NCI-H1105 (cell line): ENCODE results near the gene PIN4.
A peak's percentile ranks its signal among the peaks of the same experiment; 100 is the strongest.
"Not testable (repeated sequence)": the region's sequence is repeated elsewhere in the genome, so short reads cannot be mapped to it uniquely, and the experiment has no call there.

ENCODE experiments used
- DNase-seq: peaks from one replicate; lab custom pipeline; 2025; lab: John Stamatoyannopoulos, UW

The PIN4 gene

DNA sequence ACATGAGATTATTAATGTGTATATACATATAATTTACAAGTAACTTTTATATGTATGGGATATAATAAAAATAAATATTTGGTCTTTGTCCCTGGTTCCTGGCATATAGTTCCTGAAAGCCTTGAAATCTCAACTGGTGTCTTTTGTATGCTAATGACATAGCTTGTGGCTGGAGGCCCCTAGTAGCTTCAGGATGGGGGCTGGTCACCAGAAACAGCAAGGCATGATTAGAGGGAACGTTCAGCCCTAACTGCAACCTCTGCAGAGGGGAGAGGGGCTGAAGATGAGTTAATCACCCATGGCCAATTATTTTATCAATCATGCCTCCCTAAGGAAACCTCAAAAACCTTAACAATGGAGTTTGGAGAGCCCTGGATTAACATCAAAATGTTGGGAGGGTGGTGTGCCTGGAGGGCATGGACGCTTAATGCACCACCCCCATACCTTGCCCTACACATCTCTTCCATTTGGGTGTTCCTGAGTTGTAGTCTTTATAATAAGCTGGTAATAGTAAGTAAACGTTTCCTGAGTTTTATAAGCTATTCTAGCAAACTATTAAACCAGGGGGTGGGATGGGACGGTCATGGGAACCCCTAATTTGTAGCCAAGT lies 21.3 kb downstream of the PIN4 start:
- no peak for DNase-seq

DNA sequence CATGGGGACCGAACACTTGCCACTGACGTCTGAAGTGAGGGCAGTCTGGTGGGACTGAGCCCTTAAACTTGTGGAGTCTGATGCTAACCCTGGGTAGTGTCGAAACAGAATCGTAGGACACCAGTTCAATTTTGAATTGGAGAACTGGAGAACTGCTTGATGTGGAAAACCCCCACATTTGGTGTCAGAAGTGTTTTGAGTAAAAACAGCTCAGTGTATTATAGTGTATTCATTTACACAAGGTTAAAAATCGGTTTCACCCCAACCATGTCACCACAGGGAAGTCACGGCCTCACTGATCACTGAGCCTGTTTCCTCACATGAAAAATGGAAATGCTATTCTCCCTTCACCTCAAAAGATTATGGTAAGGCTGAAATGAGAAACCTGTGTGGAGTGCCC lies 21.9 kb downstream of the PIN4 start:
- DNase-seq = no peak

DNA sequence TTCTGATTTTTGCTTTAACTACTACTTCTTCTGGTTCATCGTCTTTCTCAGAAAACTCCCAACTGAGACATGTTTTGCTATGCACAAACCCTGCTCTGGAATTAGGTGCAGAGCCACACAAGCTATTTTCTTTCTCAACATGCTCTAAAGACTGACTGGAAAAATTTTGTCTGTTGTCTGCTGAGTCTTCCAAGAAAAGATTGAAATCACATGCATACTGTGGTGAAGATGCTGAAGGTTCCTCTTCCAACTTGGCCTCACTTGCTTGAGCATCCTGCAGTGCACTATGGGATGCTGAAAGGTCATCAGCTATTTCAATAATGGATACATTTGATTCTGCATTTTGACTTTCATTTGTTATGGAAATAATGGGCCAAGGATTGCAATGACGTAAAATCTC lies 24.1 kb downstream of the PIN4 start:
- DNase-seq = no peak

DNA sequence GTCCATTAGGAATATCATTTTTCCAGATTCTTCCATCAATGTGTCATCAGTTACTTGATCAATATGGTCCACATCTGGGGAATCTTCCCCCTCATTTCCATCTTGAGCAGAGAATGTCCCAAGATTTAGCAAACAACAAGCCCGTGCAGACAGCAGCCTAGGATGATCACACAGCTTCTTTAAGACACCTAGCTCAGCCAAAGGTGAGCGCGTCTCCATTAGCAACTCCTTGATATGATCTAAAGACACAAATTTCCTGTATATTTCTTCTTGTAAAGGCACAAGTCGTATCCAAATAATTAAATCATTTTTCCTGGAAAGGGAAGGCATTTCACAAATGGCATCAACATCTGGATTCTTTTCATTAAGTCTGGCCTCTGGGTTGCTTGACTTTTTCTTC lies 25.8 kb downstream of the PIN4 start:
- DNase-seq = no peak

DNA sequence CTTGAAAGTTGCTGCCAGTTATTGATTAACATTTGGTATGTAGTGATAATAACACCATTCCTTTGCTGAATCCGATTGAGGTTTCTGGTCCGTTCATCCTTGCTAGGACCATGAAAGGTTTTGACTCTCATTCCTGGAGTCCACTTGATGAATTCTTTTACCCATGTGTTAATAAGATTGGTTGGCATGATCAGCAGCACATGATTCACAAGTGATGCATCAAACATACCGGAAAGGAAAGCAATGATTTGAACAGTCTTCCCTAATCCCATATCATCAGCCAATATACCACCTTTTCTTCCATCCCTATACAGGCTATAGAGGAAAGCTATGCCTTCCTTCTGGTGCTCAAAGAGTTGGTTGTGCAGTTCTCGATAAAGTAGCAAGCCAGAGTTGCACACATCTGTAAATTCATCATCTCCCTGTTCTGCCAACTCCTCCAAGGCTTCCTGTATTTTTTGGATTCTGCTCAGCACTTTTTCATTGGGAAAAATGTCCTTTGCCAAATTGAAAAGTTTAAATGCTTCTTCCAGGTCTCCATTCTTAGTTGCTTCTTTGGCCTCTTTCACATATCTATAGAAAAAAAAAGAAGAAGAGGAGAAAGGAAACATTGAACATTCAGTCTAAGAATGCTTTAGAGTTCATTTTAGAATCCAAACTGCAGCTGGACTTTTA lies 26.7 kb downstream of the PIN4 start:
- DNase-seq = no peak

DNA sequence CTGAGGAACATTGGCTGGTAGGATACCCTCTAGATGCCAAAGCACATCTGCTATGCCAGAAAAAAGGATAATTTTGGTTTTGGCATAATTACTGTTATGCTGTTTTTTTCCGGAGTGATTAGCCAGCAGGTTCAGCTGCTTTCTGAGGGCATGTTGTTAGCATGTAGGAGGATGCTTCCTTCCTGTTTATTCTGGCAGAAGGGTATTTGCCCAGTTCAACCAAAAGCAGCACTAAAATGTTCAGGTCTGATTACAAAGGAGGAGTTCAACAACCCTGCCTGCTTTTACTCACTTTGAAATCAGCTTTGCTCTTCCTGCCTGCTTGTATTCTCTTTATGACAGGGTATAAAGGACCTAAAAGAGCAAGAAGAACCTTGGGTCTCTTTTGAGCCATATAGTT lies 35.4 kb downstream of the PIN4 start:
- DNase-seq = no peak

DNA sequence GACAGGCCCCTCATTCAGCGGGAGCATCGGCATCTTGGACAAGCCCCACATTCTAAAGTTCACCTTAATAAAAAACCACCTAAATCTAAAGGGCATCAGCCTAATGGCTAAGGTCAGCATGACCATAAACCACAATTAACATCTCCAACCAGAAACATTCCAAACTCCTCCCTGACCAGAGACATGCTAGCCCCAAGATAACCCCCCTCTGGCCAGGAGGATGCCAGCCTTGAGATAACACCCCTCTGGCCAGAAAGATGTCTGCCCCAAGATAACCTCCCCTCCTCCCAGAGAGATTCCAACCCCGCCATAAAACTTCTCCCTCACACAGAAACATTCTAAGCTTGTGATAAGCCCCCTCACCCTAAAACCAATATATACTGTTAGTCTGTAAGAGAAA lies 38.8 kb downstream of the PIN4 start:
- not testable (repeated sequence) for DNase-seq

DNA sequence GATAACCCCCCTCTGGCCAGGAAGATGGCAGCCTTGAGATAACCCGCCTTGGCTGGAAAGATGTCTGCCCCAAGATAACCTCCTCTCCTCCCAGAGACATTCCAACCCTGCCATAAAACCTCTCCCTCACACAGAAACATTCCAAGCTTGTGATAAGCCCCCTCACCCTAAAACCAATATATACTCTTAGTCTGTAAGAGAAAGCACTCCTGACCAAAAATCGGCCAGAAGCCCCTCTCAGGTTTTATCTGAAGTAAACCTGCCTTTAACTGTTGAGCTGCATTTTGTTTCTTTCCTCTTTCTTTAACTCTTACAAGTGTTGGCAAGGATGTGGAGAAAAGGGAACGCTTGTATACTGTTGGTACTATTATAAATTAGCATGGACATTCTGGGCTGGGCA lies 48.7 kb downstream of the PIN4 start:
- DNase-seq = no peak

DNA sequence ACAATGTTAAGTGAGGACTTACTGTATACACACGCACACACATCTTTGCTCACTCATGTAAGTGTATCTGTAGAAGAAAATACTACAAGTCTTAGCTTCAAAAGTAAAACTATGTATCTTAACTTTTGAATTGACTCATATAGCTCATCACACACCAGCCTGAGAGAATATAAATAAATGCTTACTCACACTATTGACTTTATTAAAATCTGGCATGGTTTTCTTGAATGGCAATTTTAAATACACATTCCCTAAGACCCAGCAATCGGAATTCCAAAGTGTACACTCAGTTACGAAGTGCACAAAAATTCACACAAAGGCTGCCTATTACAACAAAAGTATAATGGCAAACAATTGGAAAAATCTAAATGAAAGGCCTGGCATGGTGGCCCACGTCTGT lies 55.3 kb downstream of the PIN4 start:
- DNase-seq = no peak

DNA sequence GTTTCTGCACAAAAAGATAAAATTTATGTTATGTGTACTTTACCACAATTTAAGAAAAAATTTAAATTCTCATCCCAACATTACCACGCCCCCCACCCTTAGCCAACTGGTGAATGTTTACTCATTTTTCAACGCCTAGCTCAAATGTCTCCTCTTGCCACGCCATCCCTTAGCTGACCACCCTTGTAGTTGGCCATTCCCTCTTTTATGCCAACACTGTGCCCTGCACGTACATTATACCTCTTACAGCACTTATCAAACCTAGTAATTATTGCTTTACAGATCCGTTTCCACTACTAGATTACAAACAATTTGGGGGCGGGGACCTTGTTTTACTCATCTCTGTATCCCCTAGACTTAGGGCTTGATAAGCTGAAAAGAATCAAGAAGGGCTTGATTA lies 56.6 kb downstream of the PIN4 start:
- DNase-seq = no peak

DNA sequence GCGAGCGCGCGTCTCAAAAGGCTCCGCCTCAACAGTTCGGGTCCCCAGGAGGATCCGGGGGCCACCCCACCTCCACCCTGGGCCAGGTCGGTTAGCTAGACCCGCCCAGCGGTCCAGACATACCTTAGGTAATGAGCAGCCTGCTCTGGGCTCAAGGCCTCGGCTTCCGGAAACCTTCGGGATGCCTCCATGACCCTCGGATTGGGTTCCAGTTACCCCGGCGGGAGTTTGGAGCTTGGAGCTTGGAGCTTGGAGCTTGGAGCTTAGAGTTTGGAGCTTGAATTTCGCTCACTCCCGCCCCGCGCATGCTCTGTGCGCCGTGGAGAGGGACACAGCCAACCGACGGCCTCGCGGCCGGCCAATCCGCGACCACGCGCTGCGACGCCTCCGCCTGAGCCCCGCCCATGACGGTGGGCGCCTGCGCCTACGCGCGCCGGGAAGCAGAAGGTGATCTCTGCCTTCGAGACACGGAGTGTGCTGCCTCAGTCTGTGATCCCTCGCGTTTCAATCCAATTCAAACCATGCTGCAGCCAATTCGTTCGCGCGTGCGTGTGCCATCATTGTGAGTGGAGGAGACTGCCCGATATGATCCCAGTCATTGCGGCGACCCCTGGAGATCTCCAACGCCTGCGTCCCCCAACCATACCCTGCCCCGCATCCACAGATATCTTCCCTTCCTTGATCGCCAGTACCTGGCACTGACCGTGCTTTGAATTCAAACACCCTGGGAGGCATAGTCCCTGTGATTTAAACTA lies 57.3 kb downstream of the PIN4 start, which contains the start of gene ERCC6L:
Gene ERCC6L (minus strand): TSS at position 307 of the 755 bp plus-strand sequence. CDS start 116 bp downstream, at position 191.
- DNase-seq = peak; percentile 55

DNA sequence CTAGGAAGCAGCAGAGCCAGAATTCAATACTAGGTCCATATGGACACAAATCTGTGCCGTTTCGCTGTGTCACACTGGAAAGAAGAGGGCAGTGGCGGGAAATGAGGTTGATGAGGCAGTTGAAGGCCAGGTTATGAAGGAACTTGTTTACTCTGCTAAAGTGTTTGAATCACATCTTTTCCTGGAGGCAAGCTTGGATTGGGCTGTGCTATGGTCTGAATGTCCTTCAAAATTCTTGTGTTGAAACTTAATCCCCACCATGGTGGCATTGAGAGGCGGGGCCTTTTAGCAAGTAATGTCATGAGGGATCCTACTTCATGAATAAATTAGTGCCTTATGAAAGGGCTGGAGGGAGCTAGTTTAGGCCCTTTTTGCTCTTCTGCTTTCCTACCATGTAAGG lies 59.4 kb downstream of the PIN4 start:
- DNase-seq = no peak

DNA sequence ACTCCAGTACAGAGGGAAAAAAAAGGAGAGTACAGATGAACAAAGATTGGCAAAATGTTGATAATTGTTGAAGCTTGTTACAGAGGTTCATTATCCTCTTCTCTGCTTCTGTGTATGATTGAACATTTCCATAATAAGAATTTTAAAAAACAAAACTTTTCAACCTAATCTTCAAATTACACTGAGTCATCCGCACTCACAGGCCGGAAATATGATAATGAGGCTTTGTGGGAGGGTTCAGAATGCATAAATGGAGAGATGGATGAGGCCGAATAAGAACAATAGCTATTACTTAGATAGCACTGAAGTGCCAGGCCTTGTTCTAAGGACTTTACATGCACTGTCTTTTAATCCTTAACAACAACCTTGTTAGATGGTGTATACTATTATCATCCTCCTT lies 61.9 kb downstream of the PIN4 start:
- no peak for DNase-seq

DNA sequence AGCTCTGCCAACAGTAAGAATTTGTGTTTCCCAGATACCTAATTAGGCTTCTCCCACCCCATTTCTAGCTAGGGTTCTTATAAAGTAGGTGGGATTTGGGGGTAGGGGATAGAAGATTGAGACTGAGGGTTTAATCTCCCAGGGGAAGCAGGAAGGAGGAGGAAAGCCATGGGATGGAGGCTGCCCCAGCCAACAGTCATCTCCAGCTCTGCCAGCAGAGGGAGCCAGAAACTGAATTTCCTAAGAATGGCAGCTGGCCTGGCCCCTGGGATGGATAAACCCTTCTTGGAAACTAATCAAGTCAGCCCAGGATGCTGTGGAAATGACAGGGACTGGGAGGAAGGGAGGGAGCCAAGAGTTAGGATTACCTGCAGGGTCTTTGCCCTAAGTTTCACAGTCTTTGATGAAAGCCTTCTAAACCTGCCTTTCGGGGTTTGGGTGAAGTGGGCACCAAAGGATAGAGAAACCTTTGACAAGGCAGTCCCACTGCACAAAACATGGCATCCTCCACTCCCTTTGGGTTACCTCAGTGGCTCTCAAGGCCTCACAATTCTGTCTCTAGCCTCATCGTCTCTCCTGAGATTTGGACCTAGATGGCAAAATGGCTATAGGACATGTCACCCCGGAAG lies 64.0 kb downstream of the PIN4 start:
- peak; percentile 27 for DNase-seq

DNA sequence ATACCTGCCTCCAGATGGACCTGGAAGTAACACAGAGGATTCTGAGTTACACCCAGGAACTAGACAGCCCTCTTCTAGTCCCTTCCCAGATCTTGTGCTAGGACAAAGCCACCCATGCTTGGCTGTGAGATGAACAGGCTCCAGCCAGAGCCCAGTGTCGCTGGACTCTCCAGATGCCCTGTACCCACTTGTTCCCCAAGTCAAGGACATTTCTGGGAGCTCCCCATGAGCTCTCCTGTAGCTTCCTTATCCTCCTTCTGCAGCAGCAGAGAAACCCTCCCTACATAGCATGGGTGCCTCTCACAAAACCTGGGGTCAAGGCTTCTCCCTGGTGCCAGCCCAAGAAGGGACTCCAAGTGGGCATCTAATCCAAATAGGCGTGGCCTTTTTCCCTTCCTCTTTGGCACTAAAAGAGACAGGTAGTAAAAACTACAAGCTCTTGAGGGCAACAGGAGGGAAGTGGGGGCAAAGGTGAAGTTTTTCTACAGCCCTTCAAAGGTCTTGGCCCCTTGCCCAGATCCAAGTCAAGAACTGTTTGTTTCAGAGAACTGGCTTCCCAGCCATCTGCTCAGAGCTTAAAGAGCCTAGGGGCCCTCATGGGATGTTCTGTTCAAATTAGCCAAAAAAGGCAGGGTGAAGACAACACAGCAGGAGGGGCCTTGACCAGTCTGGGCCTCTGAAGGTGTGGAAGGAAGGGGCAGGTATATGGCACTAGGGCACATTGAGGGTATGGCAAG lies 65.8 kb downstream of the PIN4 start:
- DNase-seq = peak; percentile 60
